ENCODE results near the gene GNAZ. TPM values are rescaled to one million over a fixed set of nuclear protein-coding genes. Genes with fewer than 3 reads are reported as not detected.

GNAZ gene
- total RNA-seq, 1 experiment from 2014 or later: 6.0 TPM

DNA sequence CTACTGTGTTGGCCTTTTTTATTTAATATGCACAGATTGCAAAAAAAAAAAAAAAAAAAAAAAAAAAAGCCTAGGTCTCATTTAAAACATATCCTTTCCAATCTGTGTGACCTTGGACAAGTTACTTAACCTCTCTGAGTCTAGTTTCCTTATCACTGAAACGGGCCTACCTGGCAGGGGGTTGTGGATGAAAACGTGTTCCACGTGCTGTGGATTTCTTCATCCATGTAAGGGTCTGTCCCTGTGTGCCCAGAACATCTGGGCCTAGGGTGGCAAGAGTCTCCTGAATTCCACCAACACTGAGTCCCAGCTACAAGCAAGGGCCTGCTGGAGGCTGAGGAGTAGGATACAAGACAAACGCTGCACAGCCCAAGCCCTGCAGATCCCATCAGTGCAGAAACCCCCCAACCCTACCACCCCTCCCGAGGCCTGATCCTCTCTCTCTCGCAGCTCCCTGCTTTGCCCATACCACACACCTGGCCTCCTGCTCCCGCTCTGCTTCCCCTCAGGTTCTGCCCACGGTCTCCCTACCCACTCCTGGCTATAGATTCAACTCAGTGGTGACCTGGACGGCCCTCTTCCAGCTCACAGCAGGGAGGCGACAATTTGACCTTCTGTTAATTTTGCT is 4.7 kb upstream of the GNAZ start:
- CTCF ChIA-PET: interaction anchor here (0.7 kb wide), 1 partner anchor 43 kb away, joined by 4 read pairs; no protein-coding TSS in a partner anchor
- BruUV-seq (replicated peaks): no TSS peak
- H3K27ac Mint-ChIP-seq (ENCODE audit: unreplicated experiment): no peak overlapping the region

DNA sequence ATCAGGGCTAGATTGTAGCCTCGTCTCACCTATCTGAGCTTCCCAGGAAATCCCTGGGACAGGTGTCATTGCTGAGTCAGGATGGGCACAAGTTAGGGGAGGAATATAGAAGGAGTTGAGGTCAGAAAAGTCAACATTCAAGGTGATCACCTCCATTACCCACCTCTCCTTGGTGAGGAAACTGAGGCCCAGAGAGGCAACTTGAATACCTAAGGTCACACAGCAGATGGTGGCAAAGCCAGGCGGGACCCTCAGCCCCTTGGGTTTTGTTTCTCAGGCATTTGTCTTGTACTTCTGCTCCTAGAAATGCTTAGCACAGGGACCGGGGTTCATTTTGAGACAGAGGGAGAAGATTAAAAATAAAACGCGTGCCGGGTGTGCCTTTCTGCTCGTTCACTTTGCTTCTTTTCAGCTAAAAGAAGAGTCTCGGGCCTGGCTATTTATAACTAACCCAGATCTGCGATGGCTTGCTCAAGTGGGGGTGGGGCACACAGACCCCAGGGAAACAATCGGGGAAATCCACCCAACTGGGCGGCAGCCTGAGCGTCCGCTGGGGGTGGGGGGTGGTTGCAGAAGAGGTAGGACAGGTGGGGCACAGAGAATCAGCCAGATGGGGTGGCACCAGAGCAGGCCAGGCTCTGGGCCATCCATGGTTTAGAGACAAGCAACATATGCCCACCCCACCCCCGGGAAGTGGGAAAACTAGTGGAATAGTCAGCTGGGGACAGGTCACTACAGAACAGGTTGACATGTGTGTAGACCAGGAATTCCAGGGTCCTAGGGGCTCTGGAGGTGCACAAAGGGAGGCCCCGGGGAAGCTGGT is 3.9 kb upstream of the GNAZ start:
- Mint-ChIP-seq H3K9me3 (ENCODE audit: low read depth, unreplicated experiment) (no peaks in the 10 kb centered on the region), H3K36me3 (ENCODE audit: insufficient read depth, unreplicated experiment) (peaks cover 14% of the 10 kb centered on the region), H3K4me3 (ENCODE audit: low read depth, unreplicated experiment) (no peak overlapping the region), H3K27me3 (ENCODE audit: unreplicated experiment) (peaks cover 35% of the 10 kb centered on the region), H3K27ac (ENCODE audit: unreplicated experiment) (no peak overlapping the region), H3K4me1 (ENCODE audit: low read depth, unreplicated experiment) (peaks cover 5% of the 10 kb centered on the region)
- no TSS peak for BruUV-seq (replicated peaks)
- intact Hi-C loops (cut with micrococcal nuclease; ENCODE audit: unreplicated experiment): no loop called here
- TF ChIP-seq, protein P1, sequence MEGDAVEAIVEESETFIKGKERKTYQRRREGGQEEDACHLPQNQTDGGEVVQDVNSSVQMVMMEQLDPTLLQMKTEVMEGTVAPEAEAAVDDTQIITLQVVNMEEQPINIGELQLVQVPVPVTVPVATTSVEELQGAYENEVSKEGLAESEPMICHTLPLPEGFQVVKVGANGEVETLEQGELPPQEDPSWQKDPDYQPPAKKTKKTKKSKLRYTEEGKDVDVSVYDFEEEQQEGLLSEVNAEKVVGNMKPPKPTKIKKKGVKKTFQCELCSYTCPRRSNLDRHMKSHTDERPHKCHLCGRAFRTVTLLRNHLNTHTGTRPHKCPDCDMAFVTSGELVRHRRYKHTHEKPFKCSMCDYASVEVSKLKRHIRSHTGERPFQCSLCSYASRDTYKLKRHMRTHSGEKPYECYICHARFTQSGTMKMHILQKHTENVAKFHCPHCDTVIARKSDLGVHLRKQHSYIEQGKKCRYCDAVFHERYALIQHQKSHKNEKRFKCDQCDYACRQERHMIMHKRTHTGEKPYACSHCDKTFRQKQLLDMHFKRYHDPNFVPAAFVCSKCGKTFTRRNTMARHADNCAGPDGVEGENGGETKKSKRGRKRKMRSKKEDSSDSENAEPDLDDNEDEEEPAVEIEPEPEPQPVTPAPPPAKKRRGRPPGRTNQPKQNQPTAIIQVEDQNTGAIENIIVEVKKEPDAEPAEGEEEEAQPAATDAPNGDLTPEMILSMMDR (IDR thresholded peaks at IDR 0.05; ENCODE audit: unreplicated experiment): no peak
- DNase-seq: no peak
- CTCF ChIA-PET: no interaction called here

More for the DNA sequence above, 4.7 kb upstream of the GNAZ start:
- no peak overlapping the region for H3K4me3 Mint-ChIP-seq (ENCODE audit: low read depth, unreplicated experiment)
- no peaks in the 10 kb centered on the region for H3K4me1 Mint-ChIP-seq (ENCODE audit: low read depth, unreplicated experiment)
- H3K9me3 Mint-ChIP-seq (ENCODE audit: low read depth, unreplicated experiment): no peaks in the 10 kb centered on the region
- peaks cover 32% of the 10 kb centered on the region for H3K27me3 Mint-ChIP-seq (ENCODE audit: unreplicated experiment)
- DNase-seq: no peak
- intact Hi-C loops (cut with micrococcal nuclease; ENCODE audit: unreplicated experiment): no loop called here
- peaks cover 8% of the 10 kb centered on the region for H3K36me3 Mint-ChIP-seq (ENCODE audit: insufficient read depth, unreplicated experiment)
- TF ChIP-seq, protein P1 (IDR thresholded peaks at IDR 0.05; ENCODE audit: unreplicated experiment): no peak

DNA sequence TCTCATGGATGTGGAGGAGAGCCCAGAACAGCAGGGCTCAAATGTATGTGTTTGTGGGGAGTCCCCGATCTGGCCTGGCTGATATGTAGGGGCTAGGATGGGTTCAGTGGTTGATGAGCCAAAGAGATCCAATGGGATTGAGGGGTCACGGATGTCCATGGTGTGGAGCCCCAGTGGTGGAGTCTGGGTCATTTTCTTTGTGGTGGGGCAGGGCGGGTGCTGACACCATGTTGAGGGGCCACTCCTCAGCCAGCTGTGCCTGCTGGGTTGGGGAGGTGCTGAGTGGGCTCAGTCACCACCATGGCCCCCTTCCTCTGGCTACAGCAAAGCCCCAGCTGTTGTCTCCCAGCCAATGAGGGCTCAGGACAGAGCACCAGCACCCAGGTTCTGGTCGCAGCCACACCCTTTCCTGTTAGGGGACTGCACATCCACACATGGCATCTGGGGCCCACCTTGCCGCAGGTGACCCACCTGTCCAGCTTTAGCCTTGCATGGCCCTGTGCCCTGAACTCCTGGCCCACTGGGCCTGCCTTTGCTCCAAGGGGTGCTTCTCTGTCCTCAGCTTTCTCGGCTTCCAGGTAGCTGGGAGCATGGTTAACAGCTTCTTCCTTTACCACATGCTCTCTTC is 3.2 kb upstream of the GNAZ start:
- H3K27ac Mint-ChIP-seq (ENCODE audit: unreplicated experiment): no peak overlapping the region

DNA sequence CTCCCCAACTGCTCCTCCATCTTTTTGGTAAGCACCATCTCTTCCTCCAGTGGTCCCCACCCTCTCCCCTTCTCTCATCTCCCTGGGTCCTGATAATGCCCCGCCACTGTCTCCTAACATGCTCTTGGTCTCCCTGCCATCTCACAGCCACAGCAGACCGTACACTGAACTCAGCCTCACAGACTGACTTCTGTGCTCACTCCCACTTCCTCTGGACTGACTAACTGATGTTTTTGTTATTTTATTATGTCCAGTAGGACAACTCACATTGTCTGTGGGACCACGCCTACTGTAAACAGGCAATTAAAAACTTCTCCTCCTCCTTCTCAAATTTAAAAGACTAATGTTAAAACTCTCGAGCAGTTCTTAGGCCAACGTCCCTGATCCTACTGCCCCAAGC is 2.6 kb upstream of the GNAZ start:
- CTCF ChIA-PET: no interaction called here

More for the DNA sequence above, 3.2 kb upstream of the GNAZ start:
- BruUV-seq (replicated peaks): no TSS peak
- intact Hi-C loops (cut with micrococcal nuclease; ENCODE audit: unreplicated experiment): no loop called here
- TF ChIP-seq, protein P1 (IDR thresholded peaks at IDR 0.05; ENCODE audit: unreplicated experiment): no peak
- Mint-ChIP-seq H3K4me1 (ENCODE audit: low read depth, unreplicated experiment) (peaks cover 11% of the 10 kb centered on the region), H3K4me3 (ENCODE audit: low read depth, unreplicated experiment) (no peak overlapping the region), H3K36me3 (ENCODE audit: insufficient read depth, unreplicated experiment) (peaks cover 14% of the 10 kb centered on the region), H3K9me3 (ENCODE audit: low read depth, unreplicated experiment) (no peaks in the 10 kb centered on the region), H3K27me3 (ENCODE audit: unreplicated experiment) (peaks cover 43% of the 10 kb centered on the region)
- CTCF ChIA-PET: no interaction called here
- DNase-seq: no peak

More for the DNA sequence above, 2.6 kb upstream of the GNAZ start:
- no peak for DNase-seq
- H3K4me3 Mint-ChIP-seq (ENCODE audit: low read depth, unreplicated experiment): no peak overlapping the region
- intact Hi-C loops (cut with micrococcal nuclease; ENCODE audit: unreplicated experiment): no loop called here
- H3K4me1 Mint-ChIP-seq (ENCODE audit: low read depth, unreplicated experiment): peaks cover 11% of the 10 kb centered on the region
- TF ChIP-seq, protein P1 (IDR thresholded peaks at IDR 0.05; ENCODE audit: unreplicated experiment): no peak
- peaks cover 14% of the 10 kb centered on the region for H3K36me3 Mint-ChIP-seq (ENCODE audit: insufficient read depth, unreplicated experiment)
- H3K9me3 Mint-ChIP-seq (ENCODE audit: low read depth, unreplicated experiment): no peaks in the 10 kb centered on the region
- H3K27me3 Mint-ChIP-seq (ENCODE audit: unreplicated experiment): peaks cover 44% of the 10 kb centered on the region
- BruUV-seq (replicated peaks): no TSS peak
- H3K27ac Mint-ChIP-seq (ENCODE audit: unreplicated experiment): no peak overlapping the region

Measured in Calu3 (cell line).